GM19035 (cell line): ENCODE data around the gene LRRC74A.

Experiments
- ATAC-seq: cut with Tn5 transposase; IDR thresholded peaks from one replicate; pipeline ENCODE4 v1.9.1; 2021; ENCODE audit not compliant: unreplicated experiment

Gene LRRC74A

DNA sequence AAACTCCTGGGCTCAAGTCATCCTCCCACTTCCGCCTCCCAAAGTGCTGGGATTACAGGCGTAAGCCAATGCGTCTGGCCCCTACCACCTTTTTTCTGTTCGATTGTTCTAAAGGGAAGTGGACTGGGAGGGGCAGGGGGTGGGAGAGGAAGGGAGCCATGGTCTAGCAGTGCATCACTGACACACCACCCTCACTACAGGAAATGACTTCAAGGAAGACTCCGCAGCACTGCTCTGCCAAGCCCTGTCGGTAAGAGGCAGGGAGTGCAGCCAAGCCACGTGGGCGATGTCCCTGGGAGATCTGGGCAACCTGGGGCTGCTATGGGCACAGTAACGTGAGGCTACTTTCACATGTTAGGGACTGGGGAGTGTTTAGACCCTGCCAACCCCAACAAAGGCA, 18.0 kb downstream of the LRRC74A start:
- ATAC-seq = no peak

DNA sequence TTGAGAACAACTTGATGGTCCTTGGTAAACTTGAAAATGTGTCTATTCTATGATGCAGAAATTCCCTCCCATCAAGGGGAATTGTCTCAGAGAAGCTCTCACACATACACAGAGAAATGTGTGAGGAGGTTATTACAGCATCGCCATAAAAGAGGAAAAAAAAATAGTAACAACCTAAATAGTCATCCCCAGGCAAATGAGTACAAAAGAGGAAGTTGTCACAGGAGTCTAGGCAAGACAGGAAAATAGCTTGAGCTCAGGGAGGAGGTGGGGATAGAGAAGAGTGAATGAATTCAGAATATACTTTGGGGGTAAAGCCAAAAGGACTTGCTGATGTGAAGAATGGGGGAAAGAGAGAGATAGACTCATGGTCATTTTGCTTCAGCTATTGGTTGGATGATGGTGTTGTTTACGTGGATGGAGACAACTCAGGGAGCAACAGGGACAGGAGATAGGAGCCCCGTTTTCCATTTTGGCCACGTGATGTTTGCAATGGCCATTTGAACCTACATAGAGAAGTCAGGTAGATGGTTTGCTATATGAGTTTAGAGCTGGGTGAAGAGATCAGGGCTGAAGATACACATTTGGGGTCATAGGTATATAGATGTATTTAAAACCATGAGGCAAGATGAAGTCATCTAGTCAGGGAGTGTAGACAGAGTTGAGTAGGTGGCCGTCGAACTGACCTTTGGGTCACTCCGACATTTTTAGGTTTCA, 20.3 kb downstream of the LRRC74A start:
- no peak for ATAC-seq

DNA sequence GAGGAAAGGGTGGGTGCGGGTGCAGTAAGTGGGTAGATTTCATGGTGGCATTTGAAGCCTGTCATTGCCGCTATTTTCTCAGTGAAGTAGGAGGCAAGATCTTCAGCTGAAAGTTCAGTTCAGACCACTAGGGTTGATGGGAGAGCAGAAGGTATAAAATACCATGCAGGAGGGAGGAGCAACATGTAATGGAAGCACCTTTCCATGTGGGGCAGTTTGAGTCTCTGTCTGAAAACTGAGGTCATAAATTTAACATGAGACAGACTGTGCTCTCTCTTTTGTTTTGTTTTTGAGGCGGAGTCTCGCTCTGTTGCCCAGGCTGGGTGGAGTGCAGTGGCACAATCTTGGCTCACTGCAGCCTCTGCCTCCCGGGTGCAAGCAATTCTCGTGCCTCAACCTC, 22.7 kb downstream of the LRRC74A start:
- no peak for ATAC-seq

DNA sequence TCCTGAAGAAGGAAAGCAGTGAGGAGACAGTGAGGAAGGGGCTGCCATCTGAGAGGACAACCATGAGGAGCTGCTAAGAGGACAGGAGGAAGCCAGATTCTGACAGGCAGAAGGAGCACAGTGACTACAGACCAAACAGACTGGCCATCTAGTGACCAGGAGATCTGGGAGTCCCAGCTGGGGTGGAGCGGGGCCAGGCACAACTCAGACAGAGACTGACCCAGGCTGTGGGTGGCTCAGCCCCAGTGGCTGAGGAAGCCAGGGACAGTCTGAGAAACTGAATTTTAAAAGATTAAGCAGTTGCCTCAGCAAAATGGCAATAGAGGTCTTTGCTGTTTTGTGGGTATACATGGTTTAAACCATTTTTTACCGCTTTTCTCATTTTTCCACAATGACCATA, 28.9 kb downstream of the LRRC74A start:
- no peak for ATAC-seq

DNA sequence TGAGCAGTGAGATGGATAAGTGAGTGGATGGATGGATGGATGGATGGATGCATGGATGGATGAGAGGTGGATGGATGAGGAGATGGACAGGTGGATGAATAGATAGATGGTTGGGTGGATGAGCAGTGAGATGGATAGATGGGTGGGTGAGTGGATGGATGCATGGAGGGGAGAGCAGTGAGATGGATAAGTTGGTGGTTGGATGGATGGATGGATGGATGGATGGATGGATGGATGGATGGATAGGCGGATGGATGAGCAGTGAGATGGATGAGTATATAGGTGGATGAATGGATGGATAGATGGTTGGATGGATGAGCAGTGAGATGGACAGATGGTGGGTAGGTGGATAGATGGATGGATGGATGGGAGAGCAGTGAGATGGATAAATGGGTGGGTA, 30.6 kb downstream of the LRRC74A start:
- no peak for ATAC-seq

- no peak for ATAC-seq
Observed at GRCh38 chr14:76861574-76862255, 35.5 kb downstream of the LRRC74A start.

DNA sequence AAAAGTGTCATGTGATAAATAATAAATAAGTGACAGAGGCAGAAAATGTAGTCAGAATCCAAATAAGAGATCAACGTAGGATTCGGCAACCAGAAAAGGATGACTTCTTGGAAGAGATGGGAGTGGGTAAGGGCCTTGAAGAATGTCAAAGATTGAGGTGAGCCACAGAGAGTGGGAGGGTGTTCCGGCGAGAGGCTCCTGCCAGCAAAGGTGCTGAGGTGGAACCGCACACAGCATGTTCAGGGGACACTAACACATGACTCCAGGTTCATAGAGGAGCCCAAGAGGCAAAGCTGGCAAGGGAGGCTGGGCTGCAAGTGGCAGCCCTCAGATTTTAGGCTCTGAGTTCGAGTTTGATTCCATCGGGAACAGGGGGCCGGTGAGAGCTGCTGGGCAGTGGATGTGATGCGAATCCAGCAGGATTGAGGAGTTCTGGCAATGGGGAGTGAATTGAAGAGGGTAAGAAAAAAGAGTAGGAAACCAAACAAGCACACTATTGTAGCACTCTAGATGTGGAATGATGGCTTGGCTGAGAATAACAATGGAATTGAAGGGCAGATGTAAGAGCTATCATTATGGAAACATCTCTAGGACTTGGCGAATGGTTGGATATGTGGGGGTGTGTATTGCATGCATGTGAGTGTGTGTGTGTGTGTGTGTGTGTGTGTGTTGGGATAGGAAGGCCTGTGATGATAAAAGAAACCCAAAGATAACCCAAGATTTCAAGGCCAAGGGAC, 36.5 kb downstream of the LRRC74A start:
- no peak for ATAC-seq

- ATAC-seq = no peak
Observed at GRCh38 chr14:76863724-76864407, 37.7 kb downstream of the LRRC74A start.

DNA sequence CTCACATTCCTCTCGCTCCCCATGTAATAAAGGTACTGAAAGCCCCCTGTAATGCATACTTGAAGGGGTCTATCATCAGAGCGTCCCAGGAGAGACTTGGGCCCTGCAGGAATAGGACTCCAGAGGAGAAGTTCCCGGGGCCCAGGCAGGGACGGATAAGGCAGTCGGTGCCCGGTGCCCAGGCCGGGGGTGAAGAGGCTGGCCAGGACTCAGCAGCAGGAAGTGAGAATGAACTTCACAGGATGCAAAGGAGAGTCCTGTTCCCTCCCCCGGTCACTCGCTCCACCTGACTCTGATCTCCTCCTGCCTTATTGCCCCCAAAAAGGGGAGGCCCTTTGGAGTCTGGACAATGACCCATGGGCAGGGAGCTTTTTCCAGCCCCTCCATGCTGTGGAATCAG, 40.2 kb downstream of the LRRC74A start:
- ATAC-seq = no peak

- no peak for ATAC-seq
Observed at GRCh38 chr14:76867516-76868453, 41.6 kb downstream of the LRRC74A start.

DNA sequence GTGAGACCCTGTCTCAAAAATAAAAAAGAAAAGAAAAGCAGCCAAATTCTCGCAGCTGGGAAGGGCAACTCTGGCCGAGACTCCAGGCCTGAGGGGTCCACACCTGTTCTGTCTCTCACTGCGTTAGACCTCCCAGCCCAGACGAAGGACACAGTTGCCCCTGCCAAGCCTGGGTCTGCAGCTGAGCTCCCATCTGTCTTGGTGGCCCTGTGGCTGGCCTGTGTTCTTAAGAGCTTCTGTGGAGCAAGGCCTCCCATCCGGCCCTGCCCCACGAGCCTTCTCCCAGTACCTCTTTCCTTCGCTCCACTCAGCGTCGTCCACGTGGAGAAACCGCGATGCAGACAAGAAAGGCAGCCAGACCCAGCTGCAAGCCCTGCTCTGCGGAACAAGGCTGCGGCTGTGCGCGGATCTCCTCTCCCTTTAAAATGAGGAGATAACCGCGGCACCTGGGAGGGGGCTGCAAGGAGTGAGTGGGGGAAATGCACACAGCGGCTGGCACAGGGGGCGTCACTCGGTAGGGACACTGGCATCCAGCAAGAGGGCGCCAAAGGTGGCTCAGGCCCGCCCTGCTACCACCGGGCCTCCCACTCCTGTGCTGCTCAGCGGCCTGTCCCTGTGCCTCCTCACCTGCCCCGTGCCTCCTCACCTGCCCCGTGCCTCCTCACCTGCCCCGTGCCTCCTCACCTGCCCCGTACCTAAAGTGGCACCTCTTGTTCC, 42.4 kb downstream of the LRRC74A start:
- no peak for ATAC-seq

DNA sequence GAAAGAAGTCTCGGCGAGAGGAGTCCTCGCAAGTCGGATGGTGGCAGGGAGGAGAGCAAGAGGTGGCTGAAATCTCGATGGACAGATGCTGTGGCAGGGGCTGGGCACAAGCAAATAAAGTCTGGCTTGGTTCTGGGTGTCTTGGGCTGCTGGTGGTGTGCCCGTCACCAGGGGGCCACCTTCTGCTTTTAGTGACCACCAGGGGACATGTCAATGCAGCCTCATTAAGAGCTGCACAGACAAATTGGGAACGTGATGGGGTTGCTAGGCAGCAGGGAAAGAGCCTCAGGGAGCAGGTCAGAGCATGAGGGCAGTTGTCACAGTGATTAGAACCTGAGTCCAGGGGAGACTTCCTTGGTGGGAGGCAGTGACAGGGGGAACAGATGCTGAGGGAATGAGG, 44.0 kb downstream of the LRRC74A start:
- no peak for ATAC-seq

- no peak for ATAC-seq
Observed at GRCh38 chr14:76872796-76873432, 46.7 kb downstream of the LRRC74A start.

GRCh38 chr14:76874734-76875133, 48.5 kb downstream of the LRRC74A start:
- no peak for ATAC-seq

GRCh38 chr14:76876076-76876475, 49.9 kb downstream of the LRRC74A start:
- no peak for ATAC-seq

DNA sequence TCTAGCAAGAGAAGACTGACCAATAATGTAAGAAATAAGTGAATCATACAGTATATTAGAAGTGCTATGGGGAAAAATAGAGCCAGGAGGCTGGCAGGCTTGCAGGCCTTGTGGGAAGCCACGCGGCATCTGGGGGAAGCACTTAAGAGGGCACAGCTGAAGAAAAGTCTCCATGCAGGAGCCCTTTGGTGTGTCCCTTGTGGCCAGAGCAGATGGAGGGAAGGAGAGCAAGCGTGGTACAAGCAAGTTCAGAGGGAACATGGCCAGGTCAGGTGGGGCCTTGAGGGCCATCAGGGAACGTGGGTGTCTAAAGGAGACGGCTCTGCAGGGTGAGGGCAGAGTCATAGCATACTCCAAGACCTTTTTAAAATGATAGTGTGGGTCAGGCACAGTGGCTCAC, 51.7 kb downstream of the LRRC74A start:
- ATAC-seq = no peak

GRCh38 chr14:76880449-76880848, 54.2 kb downstream of the LRRC74A start:
- ATAC-seq = no peak

DNA sequence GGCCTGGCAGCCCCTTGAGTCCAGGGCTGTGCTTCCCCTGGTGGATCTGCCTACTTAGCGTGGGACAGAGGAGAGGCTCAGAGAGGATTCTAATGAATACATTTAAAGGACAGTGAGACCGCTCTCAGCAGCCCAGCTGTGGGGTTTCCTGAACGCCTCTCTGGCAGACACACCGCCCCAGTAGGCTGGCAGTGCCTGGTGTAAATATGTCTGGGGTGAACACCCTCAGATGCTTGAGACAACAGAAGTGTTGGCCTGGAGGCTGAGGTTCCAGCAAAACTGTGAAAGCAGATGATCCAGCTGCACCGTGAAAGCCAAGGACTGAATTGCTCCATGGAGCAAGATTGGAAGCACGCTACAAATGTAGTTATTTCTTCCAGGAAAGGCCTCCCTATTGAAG, 55.1 kb downstream of the LRRC74A start:
- ATAC-seq = no peak

DNA sequence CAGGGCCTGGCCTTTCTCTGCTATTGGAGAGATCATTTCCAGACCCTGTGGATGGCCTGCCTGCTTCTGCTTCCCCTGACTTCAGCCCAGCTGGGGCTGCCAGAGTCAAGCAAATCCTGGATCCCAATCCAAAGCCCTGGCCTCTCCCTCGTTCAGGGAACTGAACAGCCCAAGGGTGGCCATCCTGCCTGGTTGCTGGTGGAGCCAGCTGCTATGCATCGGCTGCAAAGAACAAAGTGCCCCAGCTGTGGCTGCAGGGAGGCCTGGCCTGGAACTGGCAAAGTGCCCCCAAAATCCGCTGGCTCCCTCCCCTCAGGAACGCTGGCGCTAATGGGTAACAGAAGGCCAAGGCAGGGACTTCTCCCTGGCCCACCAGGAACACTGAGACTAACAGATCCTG, 56.4 kb downstream of the LRRC74A start:
- no peak for ATAC-seq
